GM12892 (cell line): ENCODE data around the gene TNS4.

Experiments
- POLR2A ChIP-seq: IDR thresholded peaks from 2 replicates; pipeline ENCODE4 v1.6.1; 2011; ENCODE audit warnings: low read depth, low read length, control low read depth
- TAF1 ChIP-seq: IDR thresholded peaks from 2 replicates; pipeline ENCODE4 v1.6.1; 2011; ENCODE audit warnings: low read depth, mild to moderate bottlenecking, control low read depth, low read length, borderline replicate concordance

DNA sequence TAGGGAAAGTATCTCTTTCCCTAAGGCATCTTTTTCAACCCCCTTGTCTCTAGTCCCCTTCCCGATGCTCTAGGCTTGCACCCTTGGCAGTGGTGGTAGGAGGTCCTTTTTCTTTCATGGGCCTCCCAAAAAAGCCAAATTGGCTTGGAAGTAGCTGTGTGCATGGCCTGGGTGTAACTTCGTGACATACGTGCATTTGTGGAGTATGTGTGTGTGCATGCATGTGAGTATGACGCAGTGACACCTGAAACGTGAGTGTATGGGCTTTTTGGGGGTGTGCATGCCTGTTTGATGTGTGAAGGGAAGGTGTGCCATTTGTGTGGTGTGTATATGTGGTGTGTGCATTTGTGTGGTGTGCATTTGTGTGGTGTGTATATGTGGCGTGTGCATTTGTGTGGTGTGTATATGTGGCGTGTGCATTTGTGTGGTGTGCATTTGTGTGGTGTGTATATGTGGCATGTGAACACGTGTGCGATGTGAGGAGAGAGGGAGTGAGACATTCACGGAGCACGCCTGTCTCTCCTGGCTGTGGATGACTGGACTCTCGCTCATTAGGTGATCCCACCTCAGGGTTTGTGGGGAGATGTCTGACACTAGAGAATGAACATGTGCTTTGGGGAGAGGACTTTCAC is 42.5 kb downstream of the TNS4 start:
- TF ChIP-seq TAF1 (no peak), POLR2A (no peak)
